SK-N-DZ (cell line): Measurements from ENCODE around the gene C3orf22.

Source experiments
- DNase-seq: peaks from one replicate; pipeline ENCODE4 v3.0.0-alpha.2; 2015; ENCODE audit warnings: low spot score

The C3orf22 gene

GRCh38 chr3:126556637-126557414 is 1.9 kb downstream of the C3orf22 start:
- DNase-seq, result no peak

GRCh38 chr3:126555795-126556636 is 2.7 kb downstream of the C3orf22 start:
- DNase-seq, result no peak

- no peak for DNase-seq
Observed at GRCh38 chr3:126554560-126555525, 3.9 kb downstream of the C3orf22 start.

- DNase-seq, result no peak
Observed at GRCh38 chr3:126553284-126554084, 5.2 kb downstream of the C3orf22 start.

- no peak for DNase-seq
Observed at GRCh38 chr3:126552688-126553283, 5.9 kb downstream of the C3orf22 start.

GRCh38 chr3:126551839-126552687 is 6.7 kb downstream of the C3orf22 start:
- no peak for DNase-seq

- no peak for DNase-seq
Observed at GRCh38 chr3:126551121-126551838, 7.5 kb downstream of the C3orf22 start.

GRCh38 chr3:126550488-126551051 is 8.2 kb downstream of the C3orf22 start:
- no peak for DNase-seq

- no peak for DNase-seq
Observed at GRCh38 chr3:126549861-126550487, 8.8 kb downstream of the C3orf22 start.

GRCh38 chr3:126548556-126549466 is 9.9 kb downstream of the C3orf22 start:
- no peak for DNase-seq

GRCh38 chr3:126547721-126548120 is 11.0 kb downstream of the C3orf22 start:
- no peak for DNase-seq

GRCh38 chr3:126546549-126547239 is 12.0 kb downstream of the C3orf22 start:
- no peak for DNase-seq

- DNase-seq, result no peak
Observed at GRCh38 chr3:126546013-126546412, 12.7 kb downstream of the C3orf22 start.

GRCh38 chr3:126545544-126545943 is 13.2 kb downstream of the C3orf22 start:
- no peak for DNase-seq

- no peak for DNase-seq
Observed at GRCh38 chr3:126544596-126545281, 14.0 kb downstream of the C3orf22 start.
